Endothelial cell (in vitro differentiated cells): ENCODE measurements around the gene RAMP1. TPM values are rescaled to one million over a fixed set of nuclear protein-coding genes. Genes with fewer than 3 reads are reported as not detected.
"Not testable (repeated sequence)": the region's sequence is repeated elsewhere in the genome, so short reads cannot be mapped to it uniquely, and the experiment has no call there.

ENCODE experiments used
- DNase-seq: peaks from one replicate; pipeline ENCODE4 v3.0.0; 2021; ENCODE audit warnings: low spot score
- H3K27ac Mint-ChIP-seq: one replicate; pipeline ENCODE4 v1.8.0; 2021; ENCODE audit warnings: mixed read lengths, inconsistent platforms; ENCODE audit not compliant: unreplicated experiment
- H3K27me3 Mint-ChIP-seq: one replicate; pipeline ENCODE4 v1.8.0; 2021; ENCODE audit warnings: mild to moderate bottlenecking, moderate library complexity, mixed read lengths, inconsistent platforms; ENCODE audit not compliant: unreplicated experiment
- H3K36me3 Mint-ChIP-seq: one replicate; pipeline ENCODE4 v1.8.0; 2021; ENCODE audit warnings: mild to moderate bottlenecking, low read depth, mixed read lengths, inconsistent platforms; ENCODE audit not compliant: unreplicated experiment
- H3K4me1 Mint-ChIP-seq: one replicate; pipeline ENCODE4 v1.8.0; 2021; ENCODE audit warnings: mild to moderate bottlenecking, mixed read lengths, inconsistent platforms; ENCODE audit not compliant: unreplicated experiment
- H3K4me3 Mint-ChIP-seq: one replicate; pipeline ENCODE4 v1.8.0; 2021; ENCODE audit warnings: mild to moderate bottlenecking, mixed read lengths, inconsistent platforms; ENCODE audit not compliant: unreplicated experiment
- H3K9me3 Mint-ChIP-seq: one replicate; pipeline ENCODE4 v1.8.0; 2021; ENCODE audit warnings: mixed read lengths, inconsistent platforms; ENCODE audit not compliant: unreplicated experiment
- total RNA-seq: library from RNA; stranded (reverse); fragmentation: NEBNext Ultra II Directional; extraction: Animal tissue kit (Norgen Biotek cat#: 25700); gene quantifications from one replicate; pipeline ENCODE4 v1.2.1, GENCODE V29; 2021; ENCODE audit not compliant: unreplicated experiment
- TF ChIP-seq, protein P1 (sequence below): fragments of 200-600 bp; sonication (generic); IDR thresholded peaks from one replicate; pipeline ENCODE4 v1.5.0; 2021; ENCODE audit warnings: antibody characterized with exemption; ENCODE audit not compliant: unreplicated experiment

RAMP1 gene
- total RNA-seq, 1 donor from 2014 or later = 2.2 TPM

- no peak for DNase-seq
- H3K27me3 Mint-ChIP-seq = no peaks in the 10 kb centered on the region
- no peak overlapping the region for H3K4me3 Mint-ChIP-seq
- H3K9me3 Mint-ChIP-seq = no peaks in the 10 kb centered on the region
- TF ChIP-seq, protein P1, sequence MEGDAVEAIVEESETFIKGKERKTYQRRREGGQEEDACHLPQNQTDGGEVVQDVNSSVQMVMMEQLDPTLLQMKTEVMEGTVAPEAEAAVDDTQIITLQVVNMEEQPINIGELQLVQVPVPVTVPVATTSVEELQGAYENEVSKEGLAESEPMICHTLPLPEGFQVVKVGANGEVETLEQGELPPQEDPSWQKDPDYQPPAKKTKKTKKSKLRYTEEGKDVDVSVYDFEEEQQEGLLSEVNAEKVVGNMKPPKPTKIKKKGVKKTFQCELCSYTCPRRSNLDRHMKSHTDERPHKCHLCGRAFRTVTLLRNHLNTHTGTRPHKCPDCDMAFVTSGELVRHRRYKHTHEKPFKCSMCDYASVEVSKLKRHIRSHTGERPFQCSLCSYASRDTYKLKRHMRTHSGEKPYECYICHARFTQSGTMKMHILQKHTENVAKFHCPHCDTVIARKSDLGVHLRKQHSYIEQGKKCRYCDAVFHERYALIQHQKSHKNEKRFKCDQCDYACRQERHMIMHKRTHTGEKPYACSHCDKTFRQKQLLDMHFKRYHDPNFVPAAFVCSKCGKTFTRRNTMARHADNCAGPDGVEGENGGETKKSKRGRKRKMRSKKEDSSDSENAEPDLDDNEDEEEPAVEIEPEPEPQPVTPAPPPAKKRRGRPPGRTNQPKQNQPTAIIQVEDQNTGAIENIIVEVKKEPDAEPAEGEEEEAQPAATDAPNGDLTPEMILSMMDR = no peak
- H3K4me1 Mint-ChIP-seq = peaks cover 8% of the 10 kb centered on the region
- no peaks in the 10 kb centered on the region for H3K36me3 Mint-ChIP-seq
- H3K27ac Mint-ChIP-seq = no peak overlapping the region
These were observed 25.9 kb upstream of the RAMP1 start for GRCh38 chr2:237833546-237833945.

DNA sequence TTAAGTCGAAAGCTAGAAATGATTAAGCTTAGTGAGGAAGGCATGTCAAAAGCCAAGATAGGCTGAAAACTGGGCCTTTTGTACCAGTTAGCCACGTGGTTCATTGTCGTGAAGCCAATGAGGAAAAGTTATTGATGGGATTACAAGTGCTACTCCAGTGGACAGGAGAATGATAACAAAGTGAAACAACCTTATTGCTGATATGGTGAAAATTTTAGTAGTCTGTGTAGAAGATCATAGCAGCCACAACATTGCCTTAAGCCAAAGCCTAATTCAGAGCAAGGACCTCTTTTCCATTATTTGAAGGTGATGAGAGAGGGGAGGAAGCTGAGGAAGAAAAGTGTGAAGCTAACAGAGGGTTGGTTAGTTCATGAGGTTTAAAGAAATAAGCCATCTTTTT lies 24.1 kb upstream of the RAMP1 start:
- H3K27ac Mint-ChIP-seq = no peak overlapping the region
- no peak overlapping the region for H3K4me3 Mint-ChIP-seq
- DNase-seq = no peak
- H3K36me3 Mint-ChIP-seq = no peaks in the 10 kb centered on the region
- TF ChIP-seq, protein P1 = no peak
- H3K9me3 Mint-ChIP-seq = no peaks in the 10 kb centered on the region
- H3K4me1 Mint-ChIP-seq = peaks cover 8% of the 10 kb centered on the region
- no peaks in the 10 kb centered on the region for H3K27me3 Mint-ChIP-seq

DNA sequence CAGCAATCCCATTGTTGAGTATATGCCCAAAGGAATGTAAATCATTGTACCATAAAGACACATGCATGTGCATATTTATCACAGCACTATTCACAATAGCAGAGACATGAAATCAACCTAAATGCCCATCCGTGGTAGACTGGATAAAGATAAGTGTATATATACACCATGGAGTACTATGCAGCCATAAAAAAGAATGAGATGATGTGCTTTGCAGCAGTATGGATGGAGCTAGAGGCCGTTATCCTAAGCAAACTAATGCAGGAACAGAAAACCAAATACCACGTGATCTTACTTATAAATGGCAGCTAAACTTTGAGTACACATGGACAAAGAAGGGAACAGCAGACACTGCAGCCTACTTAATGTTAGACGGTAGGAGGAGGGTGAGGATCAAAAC lies 18.4 kb upstream of the RAMP1 start:
- H3K27me3 Mint-ChIP-seq = no peaks in the 10 kb centered on the region
- TF ChIP-seq, protein P1 = no peak
- no peak for DNase-seq
- H3K4me3 Mint-ChIP-seq = no peak overlapping the region
- H3K27ac Mint-ChIP-seq = no peak overlapping the region
- no peaks in the 10 kb centered on the region for H3K9me3 Mint-ChIP-seq
- no peaks in the 10 kb centered on the region for H3K4me1 Mint-ChIP-seq
- H3K36me3 Mint-ChIP-seq = no peaks in the 10 kb centered on the region

- not testable (repeated sequence) for H3K27ac Mint-ChIP-seq, H3K9me3 Mint-ChIP-seq, H3K36me3 Mint-ChIP-seq, H3K4me3 Mint-ChIP-seq, H3K27me3 Mint-ChIP-seq, H3K4me1 Mint-ChIP-seq, DNase-seq
These were observed 10.5 kb upstream of the RAMP1 start for GRCh38 chr2:237848940-237849339.

GRCh38 chr2:237854295-237854694 lies 5.1 kb upstream of the RAMP1 start:
- Mint-ChIP-seq H3K9me3 (no peaks in the 10 kb centered on the region), H3K4me1 (peaks cover 8% of the 10 kb centered on the region), H3K4me3 (no peak overlapping the region), H3K27me3 (peaks cover 6% of the 10 kb centered on the region), H3K36me3 (no peaks in the 10 kb centered on the region), H3K27ac (no peak overlapping the region)
- DNase-seq = no peak
- TF ChIP-seq, protein P1 = no peak

DNA sequence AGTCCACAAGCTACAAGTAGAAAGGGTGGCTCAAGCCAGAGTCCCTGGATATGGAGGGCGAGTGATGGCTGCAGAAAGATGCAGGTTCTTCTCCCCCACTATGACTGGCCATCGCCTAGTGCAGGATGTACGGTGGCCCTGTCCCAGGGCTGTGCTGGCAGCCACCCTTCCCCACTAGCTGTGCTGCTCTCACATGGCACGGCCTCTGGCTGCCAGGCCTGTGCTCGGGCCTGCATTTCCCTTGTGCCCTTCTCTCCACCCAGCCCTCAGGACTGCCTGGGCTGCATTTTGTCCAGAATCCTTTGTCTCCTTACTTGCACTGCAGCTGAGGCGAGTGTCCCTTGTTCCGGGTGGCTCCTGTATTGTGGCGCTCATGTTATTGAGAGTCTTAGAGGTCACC lies 1.6 kb upstream of the RAMP1 start:
- Mint-ChIP-seq H3K27me3 (peaks cover 10% of the 10 kb centered on the region), H3K9me3 (no peaks in the 10 kb centered on the region), H3K36me3 (no peaks in the 10 kb centered on the region), H3K4me3 (no peak overlapping the region), H3K4me1 (peaks cover 11% of the 10 kb centered on the region), H3K27ac (no peak overlapping the region)
- TF ChIP-seq, protein P1 = no peak
- no peak for DNase-seq
